ENCODE data around the gene RAB5B. TPM values are rescaled to one million over a fixed set of nuclear protein-coding genes. Genes with fewer than 3 reads are reported as not detected.

RAB5B gene
- total RNA-seq, 3 donors from 2014 or later, result 131 to 179 (median 173) TPM

GRCh38 chr12:55965240-55965639 lies 8.6 kb upstream of the RAB5B start:
- DNase-seq (no peak), ATAC-seq (no peak)
- Histone ChIP-seq H3K4me3 (no peak overlapping the region), H3K36me3 (ENCODE audit: low read depth) (no peaks in the 10 kb centered on the region), H3K9me3 (no peaks in the 10 kb centered on the region), H3K4me1 (ENCODE audit: low read depth) (peaks cover 5% of the 10 kb centered on the region)
- intact Hi-C loops (cut with DNase I, micrococcal nuclease), result no loop called here
- TF ChIP-seq CTCF (IDR thresholded peaks at IDR 0.05), result no peak

GRCh38 chr12:55965941-55966407 lies 7.9 kb upstream of the RAB5B start, which contains the start of gene PMEL:
Gene PMEL (minus strand): TSS chr12:55966042. CDS start chr12:55966011, 31 bp downstream.
- Histone ChIP-seq H3K4me1 (ENCODE audit: low read depth) (peaks cover 5% of the 10 kb centered on the region), H3K36me3 (ENCODE audit: low read depth) (no peaks in the 10 kb centered on the region), H3K4me3 (peak within 1 kb of the TSS; percentile 45), H3K9me3 (no peaks in the 10 kb centered on the region)
- DNase-seq, result no peak
- ATAC-seq, result peak; percentile 24
- no peak for TF ChIP-seq CTCF (IDR thresholded peaks at IDR 0.05)
- intact Hi-C loops (cut with DNase I, micrococcal nuclease), result no loop called here

DNA sequence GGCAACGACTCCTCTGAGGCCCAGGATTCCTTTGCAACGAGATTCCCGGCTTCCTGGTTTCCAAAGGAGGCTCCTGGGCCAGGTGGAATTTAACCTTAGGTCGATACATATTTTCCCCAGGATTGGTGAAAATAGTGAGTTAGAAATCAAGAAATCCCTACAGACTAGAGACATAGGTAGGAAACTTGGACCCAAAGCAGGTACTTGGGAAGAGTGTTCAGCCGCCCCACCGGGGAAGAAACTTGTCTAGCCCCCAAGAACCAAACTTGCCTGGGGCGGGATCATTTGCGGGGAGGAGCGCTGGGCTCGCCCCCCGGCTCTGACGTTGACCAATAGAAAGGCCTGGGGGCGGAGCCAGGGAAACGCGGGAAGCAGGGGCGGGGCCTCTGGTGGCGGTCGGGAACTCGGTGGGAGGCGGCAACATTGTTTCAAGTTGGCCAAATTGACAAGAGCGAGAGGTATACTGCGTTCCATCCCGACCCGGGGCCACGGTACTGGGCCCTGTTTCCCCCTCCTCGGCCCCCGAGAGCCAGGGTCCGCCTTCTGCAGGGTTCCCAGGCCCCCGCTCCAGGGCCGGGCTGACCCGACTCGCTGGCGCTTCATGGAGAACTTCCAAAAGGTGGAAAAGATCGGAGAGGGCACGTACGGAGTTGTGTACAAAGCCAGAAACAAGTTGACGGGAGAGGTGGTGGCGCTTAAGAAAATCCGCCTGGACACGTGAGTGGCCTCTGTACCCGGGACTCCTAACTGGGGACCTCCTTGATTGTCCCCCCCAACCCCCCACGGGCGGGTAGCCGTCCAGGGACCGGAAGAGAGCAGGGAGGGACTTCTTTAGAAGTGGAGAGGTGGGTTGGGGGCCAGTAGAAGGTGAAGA lies 7.2 kb upstream of the RAB5B start, which contains the start of gene CDK2:
CDK2 (plus strand) TSS at position 423 of the 874 bp plus-strand sequence; CDS start at position 602, 179 bp downstream.
- no peak for TF ChIP-seq CTCF (IDR thresholded peaks at IDR 0.05)
- intact Hi-C loops (cut with DNase I, micrococcal nuclease), result no loop called here
- ATAC-seq (peak; percentile 99), DNase-seq (peak; percentile 95 to 98 (median 97))
- Histone ChIP-seq H3K4me1 (ENCODE audit: low read depth) (peaks cover 5% of the 10 kb centered on the region), H3K36me3 (ENCODE audit: low read depth) (no peaks in the 10 kb centered on the region), H3K9me3 (no peaks in the 10 kb centered on the region), H3K4me3 (peak within 1 kb of the TSS; percentile 45)

- H3K4me3 ChIP-seq, result no peak overlapping the region
- peaks cover 9% of the 10 kb centered on the region for H3K4me1 ChIP-seq (ENCODE audit: low read depth)
- DNase-seq (no peak), ATAC-seq (no peak)
- peaks cover 7% of the 10 kb centered on the region for H3K36me3 ChIP-seq (ENCODE audit: low read depth)
- intact Hi-C loops (cut with DNase I, micrococcal nuclease), result no loop called here
- TF ChIP-seq CTCF (IDR thresholded peaks at IDR 0.05), result no peak
- H3K9me3 ChIP-seq, result no peaks in the 10 kb centered on the region
These were observed 4.5 kb upstream of the RAB5B start for GRCh38 chr12:55969356-55969755.

- no peak for DNase-seq
- no peak for ATAC-seq
- intact Hi-C loops (cut with DNase I, micrococcal nuclease), result no loop called here
- Histone ChIP-seq H3K9me3 (no peaks in the 10 kb centered on the region), H3K4me1 (ENCODE audit: low read depth) (peaks cover 21% of the 10 kb centered on the region), H3K36me3 (ENCODE audit: low read depth) (peaks cover 7% of the 10 kb centered on the region), H3K4me3 (no peak overlapping the region)
- TF ChIP-seq CTCF (IDR thresholded peaks at IDR 0.05), result no peak
These were observed 3.1 kb upstream of the RAB5B start for GRCh38 chr12:55970775-55971174.
